Vagina (tissue), 2 donors: ENCODE results near the gene LMBR1. TPM values are rescaled to one million over a fixed set of nuclear protein-coding genes. Genes with fewer than 3 reads are reported as not detected.

Experiments
- DNase-seq, 2 donors: peaks; one replicate each; pipeline ENCODE4 v3.0.0-alpha.2; 2017; ENCODE audit errors: extremely low spot score in 2 of 2
- H3K27ac ChIP-seq: fragments of 200-600 bp; sonication (generic); one replicate; pipeline ENCODE4 v1.5.1; 2019
- H3K27me3 ChIP-seq: fragments of 200-600 bp; sonication (generic); one replicate; pipeline ENCODE4 v1.5.1; 2019
- H3K36me3 ChIP-seq, 2 donors: fragments of 200-600 bp; sonication (generic); one replicate each; pipeline ENCODE4 v1.5.1; 2017 to 2019
- H3K4me1 ChIP-seq: fragments of 200-600 bp; sonication (generic); one replicate; pipeline ENCODE4 v1.5.1; 2019
- H3K4me3 ChIP-seq, 2 donors: fragments of 200-600 bp; sonication (generic); 1 replicate in 1 of 2; 2 replicates in 1 of 2; pipeline ENCODE4 v1.5.1; 2016 to 2019
- H3K9me3 ChIP-seq: fragments of 200-600 bp; sonication (generic); one replicate; pipeline ENCODE4 v1.5.1; 2019
- POLR2A ChIP-seq, 2 donors: fragments of 450-650 bp; IDR thresholded peaks; one replicate each; pipeline ENCODE4 v1.6.1; 2017; ENCODE audit warnings: antibody characterized with exemption in 2 of 2, mild to moderate bottlenecking in 2 of 2, moderate library complexity in 2 of 2
- POLR2AphosphoS5 ChIP-seq, 2 donors: sonication (generic); formaldehyde crosslinking; IDR thresholded peaks; one replicate each; pipeline ENCODE4 v1.9.0; 2017; ENCODE audit warnings: antibody characterized with exemption in 2 of 2, mild to moderate bottlenecking in 2 of 2, low read depth in 1 of 2; ENCODE audit not compliant: insufficient read depth in 1 of 2
- intact Hi-C: fragments of 100-400 bp; cut with DNase I; formaldehyde crosslinking; loops from one replicate; pipeline ENCODE4 v1.15.1; 2023
- total RNA-seq: library from RNA; depleted of rRNA; stranded (reverse); fragments of >200 nt; gene quantifications from one replicate; pipeline ENCODE4 v1.2.3, GENCODE V29; 2016
- TF ChIP-seq, protein P1 (sequence below), 3 experiments: fragments of 450-650 bp in 2 of 3; fragments of 200-600 bp in 1 of 3; sonication (generic) in 1 of 3; IDR thresholded peaks; one replicate each; pipeline ENCODE4 v1.5.1; 2017 to 2019; ENCODE audit warnings: antibody characterized with exemption in 3 of 3, mild to moderate bottlenecking in 2 of 3, moderate library complexity in 2 of 3

The LMBR1 gene
- total RNA-seq, 1 donor from 2014 or later, result 45.7 TPM

DNA sequence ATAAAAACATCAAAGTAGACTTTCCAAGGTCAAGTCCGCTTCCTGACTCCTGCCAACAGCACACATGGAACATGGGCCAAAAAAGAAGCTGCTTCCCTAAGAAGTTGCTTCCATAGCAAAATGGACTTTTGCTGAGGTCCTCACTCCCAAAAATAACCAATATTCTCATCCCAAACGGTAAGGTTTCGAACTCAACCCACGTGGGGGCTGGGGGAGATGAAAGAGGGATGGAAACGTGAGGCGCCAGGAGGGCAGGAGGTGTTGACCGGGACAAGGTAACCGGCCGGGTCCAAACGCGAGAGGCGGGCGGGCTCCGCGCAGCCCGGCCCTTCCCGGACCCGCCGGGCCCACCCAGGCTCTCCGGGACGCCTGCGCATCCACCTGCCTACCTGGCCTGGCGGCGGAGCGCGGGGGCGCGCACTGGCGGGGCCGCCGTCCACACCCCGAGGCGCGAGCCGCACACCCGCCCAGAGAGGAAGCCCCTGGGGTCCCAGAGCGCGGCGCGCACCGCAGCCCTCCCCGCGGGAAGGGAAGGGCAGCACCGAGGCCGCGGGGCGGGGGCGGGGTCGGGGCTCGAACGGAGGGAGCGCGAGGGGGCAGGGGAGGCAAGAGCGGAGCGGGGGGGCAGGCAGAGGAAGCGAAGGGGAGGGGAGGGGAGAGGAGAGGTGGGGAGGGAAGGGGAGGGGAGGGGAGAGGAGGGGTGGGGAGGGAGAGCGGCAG, 742 bp downstream of the LMBR1 start:
- H3K36me3 ChIP-seq, result no peaks in the 10 kb centered on the region
- no peaks in the 10 kb centered on the region for H3K27me3 ChIP-seq
- peaks cover 15% of the 10 kb centered on the region for H3K4me1 ChIP-seq
- no peak for DNase-seq
- H3K9me3 ChIP-seq, result no peaks in the 10 kb centered on the region
- TF ChIP-seq POLR2A (IDR thresholded peaks at IDR 0.05), result no peak
- H3K4me3 ChIP-seq, result peak overlapping the region; percentile 84 to 93
- intact Hi-C loops, result no loop called here
- H3K27ac ChIP-seq, result peak overlapping the region; percentile 87

DNA sequence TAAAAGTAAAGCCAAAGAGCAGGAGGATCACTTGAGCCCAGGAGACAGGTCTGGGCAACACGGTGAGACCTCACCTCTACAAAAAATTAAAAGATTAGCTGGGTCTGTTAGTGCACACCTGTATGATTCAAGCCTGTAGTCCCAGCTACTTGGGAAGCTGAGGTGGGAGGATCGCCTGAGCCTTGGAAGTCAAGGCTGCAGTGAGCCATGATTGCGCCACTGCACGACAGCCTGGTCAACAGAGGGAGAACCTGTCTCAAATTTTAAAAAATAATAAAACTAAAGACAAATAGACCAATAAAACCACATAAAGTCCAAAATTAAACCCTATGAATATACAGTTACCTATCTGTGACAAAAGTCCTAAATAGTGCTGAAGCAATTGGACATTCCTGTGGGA, 3.2 kb downstream of the LMBR1 start:
- no peak overlapping the region for H3K27ac ChIP-seq
- H3K27me3 ChIP-seq, result no peaks in the 10 kb centered on the region
- no peaks in the 10 kb centered on the region for H3K36me3 ChIP-seq
- intact Hi-C loops, result no loop called here
- no peaks in the 10 kb centered on the region for H3K9me3 ChIP-seq
- no peak for DNase-seq
- peaks cover 15% of the 10 kb centered on the region for H3K4me1 ChIP-seq
- TF ChIP-seq, protein P1, sequence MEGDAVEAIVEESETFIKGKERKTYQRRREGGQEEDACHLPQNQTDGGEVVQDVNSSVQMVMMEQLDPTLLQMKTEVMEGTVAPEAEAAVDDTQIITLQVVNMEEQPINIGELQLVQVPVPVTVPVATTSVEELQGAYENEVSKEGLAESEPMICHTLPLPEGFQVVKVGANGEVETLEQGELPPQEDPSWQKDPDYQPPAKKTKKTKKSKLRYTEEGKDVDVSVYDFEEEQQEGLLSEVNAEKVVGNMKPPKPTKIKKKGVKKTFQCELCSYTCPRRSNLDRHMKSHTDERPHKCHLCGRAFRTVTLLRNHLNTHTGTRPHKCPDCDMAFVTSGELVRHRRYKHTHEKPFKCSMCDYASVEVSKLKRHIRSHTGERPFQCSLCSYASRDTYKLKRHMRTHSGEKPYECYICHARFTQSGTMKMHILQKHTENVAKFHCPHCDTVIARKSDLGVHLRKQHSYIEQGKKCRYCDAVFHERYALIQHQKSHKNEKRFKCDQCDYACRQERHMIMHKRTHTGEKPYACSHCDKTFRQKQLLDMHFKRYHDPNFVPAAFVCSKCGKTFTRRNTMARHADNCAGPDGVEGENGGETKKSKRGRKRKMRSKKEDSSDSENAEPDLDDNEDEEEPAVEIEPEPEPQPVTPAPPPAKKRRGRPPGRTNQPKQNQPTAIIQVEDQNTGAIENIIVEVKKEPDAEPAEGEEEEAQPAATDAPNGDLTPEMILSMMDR (IDR thresholded peaks at IDR 0.05), result no peak
- TF ChIP-seq POLR2A (IDR thresholded peaks at IDR 0.05), result no peak
- TF ChIP-seq POLR2AphosphoS5 (IDR thresholded peaks at IDR 0.05; ENCODE audit: insufficient read depth in 1 of 2, low read depth in 1 of 2), result no peak
- H3K4me3 ChIP-seq, result no peak overlapping the region

DNA sequence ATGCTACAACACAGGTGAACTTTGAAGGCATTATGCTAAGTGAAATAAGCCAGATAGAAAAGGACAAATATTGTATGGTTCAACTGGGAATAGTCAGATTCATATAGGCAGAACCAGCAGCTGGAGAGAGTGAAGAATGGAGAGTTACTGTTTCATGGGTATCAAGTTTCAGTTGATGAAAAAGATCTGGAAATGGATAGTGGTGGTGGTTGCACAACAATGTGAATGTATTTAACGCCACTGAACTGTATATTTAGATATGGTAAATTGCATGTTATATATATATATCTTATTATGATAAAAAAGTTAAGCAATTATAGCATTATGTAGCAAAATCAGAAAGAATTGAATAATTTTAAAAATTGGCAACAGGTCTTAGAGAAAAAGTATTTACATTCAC, 3.9 kb downstream of the LMBR1 start:
- no peak overlapping the region for H3K27ac ChIP-seq
- TF ChIP-seq POLR2A (IDR thresholded peaks at IDR 0.05) (no peak), POLR2AphosphoS5 (IDR thresholded peaks at IDR 0.05; ENCODE audit: insufficient read depth in 1 of 2, low read depth in 1 of 2) (no peak)
- TF ChIP-seq, protein P1 (IDR thresholded peaks at IDR 0.05), result no peak

DNA sequence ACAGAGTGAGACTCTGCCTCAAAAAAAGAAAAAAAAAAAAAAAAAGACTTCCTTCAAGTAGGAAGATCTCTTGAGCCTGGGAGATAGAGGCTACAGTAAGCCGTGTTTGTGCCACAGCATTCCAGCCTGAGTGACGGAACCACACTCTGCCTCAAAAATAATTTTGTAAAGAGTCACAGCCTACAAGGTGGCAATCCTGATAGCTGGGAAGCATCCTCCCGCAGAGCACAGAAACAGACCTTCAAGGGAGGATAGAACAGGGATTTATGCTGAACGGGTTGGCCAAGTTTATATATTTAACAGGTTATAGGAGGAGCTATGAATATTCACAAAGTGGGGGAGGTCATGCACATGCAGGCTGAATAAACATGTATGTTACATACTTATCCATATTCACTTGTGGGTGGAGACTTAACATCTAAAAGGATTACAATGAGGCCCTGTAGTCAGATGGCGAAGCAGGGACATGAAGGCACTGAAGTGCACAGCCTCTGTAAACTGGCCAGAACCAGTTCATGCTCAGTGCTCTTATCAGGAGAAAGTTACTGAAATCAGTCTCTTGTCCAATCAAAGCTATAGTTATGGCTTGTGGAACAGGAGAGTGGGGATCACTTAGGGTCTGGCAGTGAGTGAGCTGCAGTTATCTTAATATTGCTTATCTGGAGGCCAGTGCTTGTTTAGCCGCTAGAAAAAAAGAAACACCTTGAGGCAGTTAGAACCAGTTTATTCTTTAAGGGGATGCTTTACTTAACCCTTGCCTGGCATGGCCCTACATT, 6.8 kb downstream of the LMBR1 start:
- DNase-seq, result no peak
- TF ChIP-seq, protein P1 (IDR thresholded peaks at IDR 0.05), result no peak
- TF ChIP-seq POLR2AphosphoS5 (IDR thresholded peaks at IDR 0.05; ENCODE audit: insufficient read depth in 1 of 2, low read depth in 1 of 2), result no peak
- TF ChIP-seq POLR2A (IDR thresholded peaks at IDR 0.05), result no peak
- Histone ChIP-seq H3K27ac (no peak overlapping the region), H3K9me3 (no peaks in the 10 kb centered on the region), H3K4me3 (no peak overlapping the region), H3K36me3 (no peaks in the 10 kb centered on the region), H3K27me3 (no peaks in the 10 kb centered on the region), H3K4me1 (no peaks in the 10 kb centered on the region)
- intact Hi-C loops, result no loop called here

More for the DNA sequence above, 3.9 kb downstream of the LMBR1 start:
- no peaks in the 10 kb centered on the region for H3K9me3 ChIP-seq
- no peaks in the 10 kb centered on the region for H3K36me3 ChIP-seq
- H3K27me3 ChIP-seq, result no peaks in the 10 kb centered on the region
- DNase-seq, result no peak
- peaks cover 13% of the 10 kb centered on the region for H3K4me1 ChIP-seq
- intact Hi-C loops, result no loop called here
- H3K4me3 ChIP-seq, result no peak overlapping the region

DNA sequence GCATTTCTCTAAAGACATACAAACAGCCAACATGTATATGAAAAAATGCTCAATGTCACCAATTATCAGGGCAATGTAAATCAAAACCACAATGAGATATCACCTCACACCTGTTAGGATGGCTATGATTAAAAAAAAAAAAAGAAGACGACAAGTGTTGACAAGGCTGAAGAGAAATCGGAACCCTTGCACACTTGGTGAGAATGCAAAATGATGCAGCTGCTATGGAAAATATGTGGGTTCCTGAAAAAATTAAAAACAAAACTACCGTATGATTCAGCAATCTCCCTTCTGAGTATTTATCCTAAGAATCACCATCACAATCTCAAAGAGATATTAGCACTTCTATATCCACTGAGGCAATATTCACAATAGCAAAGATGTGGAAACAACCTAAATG, 11.3 kb downstream of the LMBR1 start:
- Histone ChIP-seq H3K9me3 (no peaks in the 10 kb centered on the region), H3K4me3 (no peak overlapping the region), H3K27ac (no peak overlapping the region), H3K4me1 (no peaks in the 10 kb centered on the region), H3K27me3 (no peaks in the 10 kb centered on the region), H3K36me3 (no peaks in the 10 kb centered on the region)
- DNase-seq, result no peak
- intact Hi-C loops, result no loop called here
- TF ChIP-seq POLR2A (IDR thresholded peaks at IDR 0.05) (no peak), POLR2AphosphoS5 (IDR thresholded peaks at IDR 0.05; ENCODE audit: insufficient read depth in 1 of 2, low read depth in 1 of 2) (no peak)
- TF ChIP-seq, protein P1 (IDR thresholded peaks at IDR 0.05), result no peak
